Stromal cell of bone marrow (primary cell): Measurements from ENCODE around the gene TBX15.
"Not testable (repeated sequence)": the region's sequence is repeated elsewhere in the genome, so short reads cannot be mapped to it uniquely, and the experiment has no call there.

ENCODE experiments used
- DNase-seq: peaks from one replicate; pipeline ENCODE4 v3.0.0-alpha.2; 2012; ENCODE audit warnings: low read depth

TBX15 gene

DNA sequence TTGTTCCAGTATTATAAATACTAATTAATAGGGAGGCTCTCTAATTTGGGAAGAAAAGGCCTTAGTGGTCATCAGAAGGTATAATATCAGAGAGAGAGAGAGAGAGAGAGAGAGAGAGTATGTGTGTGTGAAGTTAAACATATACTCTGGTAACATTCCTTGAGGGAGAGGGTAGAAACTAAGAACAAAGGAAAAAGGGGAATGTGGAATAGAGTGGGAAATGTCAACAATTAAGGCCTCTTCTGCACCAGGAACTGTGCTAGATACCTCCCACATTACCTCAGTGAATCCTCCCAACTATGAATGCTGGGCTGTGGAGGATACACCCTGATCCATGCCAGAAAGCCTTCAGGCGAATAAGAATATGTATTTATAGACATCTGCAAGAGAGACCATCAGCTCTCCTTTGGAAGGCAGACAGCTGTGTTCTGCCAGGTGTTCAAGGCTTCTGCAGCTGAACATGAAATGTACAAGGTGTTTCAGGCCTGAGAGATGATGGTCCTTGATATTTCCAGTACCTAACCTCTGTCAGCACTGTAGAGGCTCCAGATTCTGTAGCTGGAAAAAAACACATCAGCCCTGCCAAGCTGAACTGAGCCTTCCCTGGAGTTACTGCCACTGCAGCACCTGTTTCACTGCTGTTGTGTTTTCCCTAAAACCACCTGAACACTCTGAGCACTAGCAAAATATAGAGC lies 29.1 kb downstream of the TBX15 start:
- no peak for DNase-seq

DNA sequence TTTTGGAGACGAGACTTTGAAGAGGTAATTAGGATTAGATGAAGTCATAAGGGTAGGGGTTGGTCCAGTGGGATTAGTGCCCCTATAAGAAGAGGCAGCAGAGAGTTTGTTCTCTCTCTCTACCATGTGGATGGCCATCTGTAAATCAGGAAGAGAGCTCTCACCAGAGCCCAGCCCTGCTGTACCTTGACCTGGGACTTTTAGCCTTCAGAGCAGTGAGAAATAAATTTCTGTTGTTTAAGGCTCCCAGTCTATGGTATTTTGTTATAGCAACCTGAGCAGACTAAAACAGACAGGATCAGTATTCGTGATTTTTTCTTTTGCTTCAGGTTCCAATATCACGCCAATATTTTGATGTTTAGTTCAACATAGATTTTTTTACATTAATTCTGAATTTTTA lies 30.0 kb downstream of the TBX15 start:
- no peak for DNase-seq

DNA sequence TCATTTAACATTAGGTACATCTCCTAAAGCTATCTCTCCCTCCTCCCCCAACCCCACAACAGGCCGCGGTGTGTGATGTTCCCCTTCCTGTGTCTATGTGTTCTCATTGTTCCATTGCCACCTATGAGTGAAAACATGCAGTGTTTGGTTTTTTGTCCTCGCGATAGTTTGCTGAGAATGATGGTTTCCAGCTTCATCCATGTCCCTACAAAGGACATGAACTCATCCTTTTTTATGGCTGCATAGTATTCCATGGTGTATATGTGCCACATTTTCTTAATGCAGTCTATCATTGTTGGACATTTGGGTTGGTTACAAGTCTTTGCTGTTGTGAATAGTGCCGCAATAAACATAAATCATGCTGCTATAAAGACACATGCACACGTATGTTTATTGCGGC lies 30.6 kb downstream of the TBX15 start:
- DNase-seq: not testable (repeated sequence)

DNA sequence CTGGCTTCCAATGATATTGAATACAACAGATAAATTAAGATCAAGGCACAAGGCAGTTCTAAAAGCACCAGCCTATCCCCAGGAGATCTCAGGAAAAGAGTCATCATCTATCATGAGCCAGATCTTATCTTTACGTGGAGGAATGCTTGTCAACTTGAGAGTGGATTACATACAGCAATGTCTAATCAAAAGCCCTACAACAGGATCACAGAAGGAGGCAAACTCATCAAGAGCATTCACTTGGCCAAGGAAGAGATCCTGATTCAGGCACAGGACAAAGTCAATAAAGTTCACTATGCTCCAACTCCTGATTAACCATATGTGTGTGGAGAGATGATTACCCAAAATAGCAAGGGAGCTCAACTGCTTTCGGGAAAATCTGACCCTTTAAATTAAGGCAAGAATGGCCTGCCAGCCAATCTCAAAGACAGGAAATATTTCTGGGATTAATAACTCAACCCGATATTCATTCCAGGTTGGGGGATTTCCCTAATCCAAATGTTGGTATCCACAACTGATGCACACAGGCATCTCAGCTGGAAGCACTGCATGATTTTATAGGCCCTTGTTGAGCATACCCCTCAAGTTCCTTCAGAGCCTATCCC lies 33.7 kb downstream of the TBX15 start:
- no peak for DNase-seq

DNA sequence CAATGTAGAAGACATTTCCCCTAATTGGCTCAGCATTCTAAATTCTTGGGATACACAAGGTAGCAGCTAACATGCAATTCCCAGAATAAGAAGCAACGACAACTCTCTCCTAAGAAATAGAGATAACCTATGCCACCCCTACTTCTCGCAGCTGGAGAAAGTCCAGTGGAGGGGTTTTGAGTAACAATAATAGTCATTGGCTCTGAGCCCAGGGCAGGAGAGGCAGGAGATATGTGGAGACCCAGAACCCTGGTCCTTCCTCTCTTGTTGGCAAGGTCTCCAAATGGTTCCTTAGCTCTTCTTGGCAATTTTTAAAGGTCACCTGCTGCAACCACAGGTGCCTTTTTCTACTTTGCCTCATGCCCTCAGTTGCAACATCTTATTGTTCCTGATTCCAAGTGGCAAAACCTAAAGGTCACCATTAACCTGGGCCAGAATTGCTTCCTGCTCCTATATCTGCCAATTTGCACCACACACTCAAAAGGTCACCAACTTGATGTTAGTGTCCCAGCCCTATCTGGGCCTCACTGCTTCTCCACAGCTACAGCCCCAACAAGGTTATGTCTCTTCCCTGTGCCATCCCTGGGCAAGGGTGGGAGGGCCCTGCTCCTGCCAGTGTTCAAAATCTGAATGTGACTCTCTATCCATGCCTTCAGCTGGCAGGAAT lies 36.7 kb downstream of the TBX15 start:
- no peak for DNase-seq

DNA sequence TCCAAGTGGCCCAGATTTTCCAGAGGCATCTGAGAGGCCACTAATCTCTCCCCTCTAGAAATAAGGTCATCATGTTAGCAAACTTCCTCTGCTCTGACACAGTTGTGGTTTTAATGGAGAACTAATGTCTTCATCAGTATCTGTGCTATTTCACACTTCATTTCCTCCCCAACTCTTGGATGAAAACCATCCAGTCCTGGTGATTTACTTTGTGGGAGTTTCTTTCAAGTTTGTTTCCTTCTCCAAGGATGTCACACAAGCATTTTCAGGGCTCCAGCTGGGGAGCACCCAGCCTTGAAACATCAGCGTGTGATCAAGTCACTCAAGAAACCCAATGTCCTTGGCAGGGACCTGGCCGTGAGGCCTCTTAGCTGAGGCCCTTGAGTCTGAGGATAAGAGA lies 38.8 kb downstream of the TBX15 start:
- peak; percentile 50 for DNase-seq

DNA sequence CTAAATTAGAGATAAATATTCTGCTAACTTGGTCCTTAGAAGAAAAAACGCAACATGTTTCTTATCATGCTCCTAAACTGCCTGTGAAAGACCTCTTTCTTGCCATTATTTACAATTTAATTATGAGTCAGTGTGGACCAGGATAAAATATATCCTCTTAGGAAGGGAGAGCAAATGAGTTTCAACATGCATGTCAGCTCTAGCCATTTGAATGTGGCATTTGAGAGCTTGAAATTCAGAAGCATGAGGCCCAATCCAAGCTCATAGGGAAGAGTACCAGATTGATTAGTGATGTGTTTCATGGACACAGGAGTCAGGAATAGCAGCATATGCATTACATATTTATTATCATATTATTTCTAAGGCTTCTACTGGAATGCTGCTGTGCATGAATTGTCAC lies 39.3 kb downstream of the TBX15 start:
- DNase-seq: no peak

DNA sequence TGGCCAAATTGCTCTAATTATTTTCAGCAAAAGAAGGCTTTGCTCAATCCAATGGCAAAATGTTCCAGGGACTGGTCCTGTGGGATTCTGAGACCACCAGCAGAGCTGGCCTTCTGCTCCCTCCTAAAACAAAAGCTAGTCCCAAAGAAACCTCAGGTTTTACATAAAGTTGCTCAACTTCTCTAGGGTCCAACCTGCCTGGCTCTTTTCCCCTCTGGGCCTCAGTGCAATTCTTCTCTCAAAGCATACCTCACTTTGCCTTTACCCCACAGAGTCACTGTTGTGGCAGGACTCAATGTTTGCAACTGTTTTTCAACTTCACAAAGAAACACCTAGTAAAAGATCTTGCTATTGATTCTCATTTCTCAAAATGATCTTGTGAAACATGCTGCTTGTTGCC lies 39.8 kb downstream of the TBX15 start:
- no peak for DNase-seq

DNA sequence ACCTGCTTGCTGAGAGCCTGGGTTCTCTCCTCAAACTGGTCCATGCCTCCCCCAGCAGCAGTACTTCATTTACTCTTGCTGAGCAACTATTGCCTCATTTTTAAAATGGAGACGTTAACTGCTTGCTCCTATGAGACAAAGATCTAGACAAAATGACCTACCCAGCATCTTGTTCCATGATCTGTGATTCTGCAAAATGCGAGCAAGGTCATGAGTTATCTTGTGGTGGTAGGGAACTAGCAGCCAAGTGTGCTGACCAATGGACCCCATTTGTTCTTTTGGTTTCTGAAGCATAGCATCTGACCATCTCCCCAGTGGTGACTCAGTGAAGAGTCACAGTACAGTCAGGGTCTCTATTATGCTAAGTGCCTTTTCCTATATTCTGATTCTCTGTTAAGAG lies 40.4 kb downstream of the TBX15 start:
- DNase-seq: peak; percentile 80

DNA sequence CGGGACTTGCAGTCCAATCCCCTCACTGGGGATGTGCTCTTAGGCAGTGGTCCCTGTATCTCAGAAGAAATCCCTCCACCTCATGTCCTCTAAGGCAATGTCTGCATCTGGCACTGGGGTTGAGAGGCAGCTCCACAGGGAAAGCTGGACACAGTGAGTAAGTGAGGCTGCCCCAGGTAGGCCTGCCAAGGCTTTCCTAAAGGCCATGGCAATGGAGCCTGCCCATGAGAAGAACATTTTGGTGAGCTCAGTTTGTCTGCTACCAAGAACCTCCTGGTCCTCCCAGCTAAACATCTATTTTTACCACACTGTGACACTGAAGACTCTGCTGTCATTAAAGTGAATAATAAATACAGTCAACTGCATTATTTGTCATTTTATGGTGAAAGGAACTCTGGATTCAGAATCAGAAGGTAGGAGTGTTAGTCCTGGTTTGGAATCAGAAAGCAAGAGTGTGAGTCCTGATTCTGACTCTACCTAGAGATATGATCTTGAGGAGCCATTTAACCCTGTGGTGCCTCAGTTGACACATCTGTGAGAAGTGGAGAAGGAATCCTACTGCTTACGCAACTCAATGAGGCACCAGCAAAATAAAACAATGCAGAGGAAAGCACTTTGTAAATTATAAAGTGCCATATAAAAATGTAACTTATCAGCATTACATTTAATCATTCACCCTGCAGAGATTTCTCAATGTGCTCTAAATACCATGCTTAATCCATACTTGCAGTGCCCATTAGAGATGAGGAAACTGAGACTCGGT lies 41.0 kb downstream of the TBX15 start:
- DNase-seq: no peak

DNA sequence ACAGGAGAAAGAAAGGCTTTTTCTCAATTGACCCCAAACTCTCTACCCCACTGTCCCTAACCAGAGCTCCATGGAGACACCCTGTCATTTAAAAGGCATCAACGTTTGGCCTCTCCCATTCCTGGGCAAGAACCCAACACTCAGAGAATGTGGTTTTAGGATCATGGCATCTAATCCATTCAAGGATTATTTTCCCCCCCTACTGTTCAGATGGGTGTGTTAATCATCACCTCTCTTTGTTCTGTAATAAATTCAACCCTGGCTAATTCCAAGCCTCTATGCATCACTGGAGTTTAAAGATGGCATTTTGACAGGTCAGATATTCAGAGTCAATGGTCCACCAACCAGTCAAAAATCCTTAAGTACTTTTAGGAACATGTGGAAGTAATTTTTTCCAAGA lies 42.7 kb downstream of the TBX15 start:
- DNase-seq: peak; percentile 51

DNA sequence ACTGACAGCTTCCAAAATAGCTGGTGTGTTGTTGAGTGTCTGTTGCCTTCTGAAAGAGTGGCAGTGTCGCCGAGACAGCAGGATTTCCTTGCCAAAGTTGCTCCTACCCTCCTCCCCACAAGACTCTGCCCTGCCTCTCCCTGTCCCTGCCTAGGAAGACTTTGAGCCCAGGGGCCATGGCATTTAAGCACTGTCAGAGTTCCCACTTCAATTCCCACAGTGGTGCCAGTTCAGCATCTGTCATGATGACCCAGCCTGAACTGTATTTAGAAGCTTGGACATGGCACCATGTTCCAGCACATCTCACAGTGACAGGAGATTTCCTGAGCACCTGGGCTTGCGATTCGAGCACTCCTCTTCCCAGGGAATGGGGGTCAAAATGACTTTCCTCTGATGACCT lies 43.6 kb downstream of the TBX15 start:
- no peak for DNase-seq

DNA sequence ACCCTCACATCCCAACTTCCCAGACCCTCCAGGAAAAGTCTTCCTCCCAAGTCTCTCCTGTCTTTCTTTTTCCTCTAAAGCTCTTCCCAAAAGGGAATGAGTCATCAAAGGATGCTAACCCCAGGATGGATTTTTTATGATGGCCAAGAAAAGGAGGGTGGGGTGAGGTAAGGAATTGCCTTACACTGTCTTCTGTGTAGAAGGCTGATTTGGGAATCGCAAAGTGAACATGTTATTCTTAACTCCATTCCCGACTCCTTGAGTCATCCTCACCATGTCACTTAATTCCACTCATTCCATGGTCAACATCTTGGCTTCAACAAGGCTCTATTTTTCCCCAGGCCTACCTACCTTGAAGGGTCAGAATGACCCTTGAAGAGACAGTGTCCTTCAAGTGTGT lies 44.0 kb downstream of the TBX15 start:
- no peak for DNase-seq

DNA sequence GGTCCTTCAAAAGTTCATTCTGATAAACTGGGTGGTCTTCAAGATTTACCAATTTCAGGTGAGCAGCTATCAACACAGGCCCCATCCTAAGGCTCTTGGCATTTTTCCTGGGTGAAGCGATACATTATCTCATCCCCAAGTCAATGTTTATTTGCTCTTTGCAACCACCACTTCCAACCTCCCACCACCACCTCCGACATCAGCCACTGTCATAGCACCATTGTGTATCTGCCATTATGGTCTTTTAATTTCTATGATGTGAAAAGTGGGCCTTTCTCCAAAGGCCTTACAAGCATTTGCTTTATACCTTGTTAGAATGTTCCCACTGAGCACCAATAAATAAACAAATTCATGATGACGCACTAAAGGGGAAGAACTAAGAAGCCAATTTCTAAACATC lies 47.2 kb downstream of the TBX15 start:
- no peak for DNase-seq

DNA sequence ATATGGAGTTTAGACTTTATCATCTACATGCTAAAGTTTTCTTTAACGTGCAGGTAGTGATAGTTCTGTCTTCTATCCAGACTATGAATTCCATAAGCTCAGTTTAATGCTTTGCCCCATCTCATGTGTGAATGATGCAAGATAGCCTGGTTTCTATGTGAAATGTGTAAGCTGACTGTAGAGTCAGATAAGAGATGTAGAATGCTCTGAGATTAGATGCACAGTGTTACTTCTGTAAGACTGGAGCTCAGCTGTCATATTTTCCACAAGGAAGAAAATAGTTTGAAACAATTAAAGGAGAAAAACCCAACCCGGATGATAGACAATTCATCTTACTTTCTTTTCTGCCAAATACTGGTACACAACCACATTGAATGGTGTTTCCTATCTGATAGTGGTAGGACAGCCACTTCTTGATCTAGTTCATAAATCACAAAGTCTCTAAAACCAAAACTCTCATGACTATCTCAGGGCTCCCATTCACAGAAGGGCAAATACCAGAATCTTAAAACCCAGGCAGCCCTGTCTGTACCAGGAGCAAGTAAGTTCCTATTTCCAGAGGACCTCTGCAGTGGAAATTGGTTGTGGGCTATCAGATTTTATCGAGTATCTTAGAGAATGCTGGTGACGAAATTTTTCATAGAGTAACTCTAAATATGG lies 50.6 kb downstream of the TBX15 start:
- DNase-seq: no peak

DNA sequence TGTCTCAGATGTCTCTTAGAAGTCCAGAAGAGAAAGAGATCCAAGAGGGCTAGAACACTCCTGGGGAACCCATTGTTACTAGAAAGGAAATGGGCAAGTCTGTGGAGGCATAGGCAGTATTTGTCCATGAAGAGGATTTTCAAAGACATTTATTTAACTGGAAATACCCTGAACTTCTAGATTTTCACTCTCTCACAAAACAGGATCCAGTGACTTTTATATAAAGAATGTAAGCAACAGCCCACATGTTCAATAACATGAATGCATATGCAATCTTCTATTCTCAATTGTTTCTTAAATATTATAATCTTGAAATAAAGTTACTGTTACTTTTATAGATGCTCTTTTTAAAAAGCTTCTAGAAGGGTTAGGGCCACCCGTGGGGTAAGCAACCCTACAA lies 53.4 kb downstream of the TBX15 start:
- DNase-seq: no peak

DNA sequence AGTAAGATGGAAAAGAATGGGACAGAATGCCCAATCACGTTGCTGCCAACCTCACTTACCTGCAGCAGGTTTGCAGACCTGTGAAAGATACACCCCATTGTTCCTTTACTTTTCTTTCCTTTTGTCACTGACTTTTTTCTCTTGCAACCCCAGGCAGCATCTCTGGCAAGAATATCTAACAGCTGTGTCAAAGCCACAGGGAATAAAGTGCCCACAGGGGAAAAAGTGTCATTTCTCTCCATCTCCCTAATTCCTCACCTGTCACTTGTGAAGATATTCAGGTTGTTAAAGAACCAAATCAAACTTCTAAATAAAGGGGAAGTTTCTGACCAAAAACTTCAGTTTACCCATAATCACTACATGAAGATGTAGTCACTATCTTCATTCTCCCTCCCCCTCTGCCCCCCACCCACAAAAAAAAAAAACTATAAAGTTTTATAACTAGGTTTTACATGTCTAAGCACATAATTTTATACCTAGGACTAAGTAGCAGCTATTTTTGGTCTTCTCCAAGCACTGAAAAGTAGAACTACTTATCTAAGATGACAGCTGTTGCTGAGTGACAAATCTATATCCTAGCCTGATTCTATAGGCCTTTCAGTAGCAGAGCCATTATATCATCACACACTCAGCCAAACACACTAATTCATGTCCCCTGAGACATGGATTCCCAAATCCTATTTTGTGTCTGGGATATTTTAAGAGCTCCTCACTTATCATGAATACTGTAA lies 54.9 kb downstream of the TBX15 start:
- no peak for DNase-seq

DNA sequence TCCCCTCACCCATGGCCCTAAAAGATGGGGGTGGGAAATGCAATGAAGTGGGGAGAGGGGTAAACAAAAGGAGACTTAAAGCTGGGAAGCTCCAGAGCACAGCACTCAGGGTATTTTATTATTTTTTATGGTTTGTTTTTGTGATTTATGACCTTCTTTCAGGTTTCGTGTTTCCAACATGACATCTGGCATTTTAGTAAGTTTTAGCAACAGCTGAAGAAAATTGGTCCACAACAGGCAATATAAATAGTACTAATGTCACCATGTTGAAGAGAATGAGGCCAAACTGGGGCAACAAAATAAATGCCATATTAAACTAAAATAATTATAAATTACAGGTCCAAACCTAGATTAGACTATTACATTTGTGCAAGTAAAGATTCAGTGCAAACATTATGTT lies 56.3 kb downstream of the TBX15 start:
- no peak for DNase-seq

DNA sequence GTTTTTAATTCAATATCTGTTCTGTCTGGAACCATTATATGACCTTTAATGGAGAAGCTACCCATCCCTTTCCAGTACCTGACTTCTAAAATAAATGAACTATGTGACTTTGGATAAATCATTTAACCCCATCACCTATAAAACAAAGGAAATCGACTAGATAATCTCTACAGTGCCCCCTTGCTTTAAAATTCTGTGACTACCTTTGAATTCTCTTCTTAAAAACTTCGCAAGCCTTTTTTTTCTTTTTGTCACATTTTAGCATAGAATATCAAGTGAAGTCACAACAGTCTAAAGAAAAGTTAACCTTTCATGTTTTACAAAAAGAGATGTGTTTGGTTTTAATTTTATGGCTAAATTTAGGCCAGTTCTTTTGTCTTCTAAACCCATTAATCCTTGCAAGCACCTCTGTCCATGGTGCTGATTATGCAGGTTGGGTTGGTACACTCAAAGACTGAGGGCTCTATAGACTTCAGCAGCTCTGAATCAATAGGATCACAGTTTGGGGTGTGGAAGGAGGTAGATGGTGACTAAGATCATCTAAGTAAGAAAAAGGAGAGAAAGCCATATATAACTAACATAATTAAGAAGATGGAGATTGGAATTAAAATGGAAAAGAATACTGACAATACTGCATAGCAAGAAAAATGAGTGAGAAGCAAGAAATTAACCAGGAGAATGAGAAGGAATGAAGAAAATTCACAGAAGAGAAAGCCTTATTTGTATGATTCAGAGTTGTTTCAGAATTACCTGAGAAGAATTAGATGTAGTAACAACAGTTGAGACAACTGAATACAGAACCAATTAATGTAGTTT lies 59.2 kb downstream of the TBX15 start:
- DNase-seq: peak; percentile 29

DNA sequence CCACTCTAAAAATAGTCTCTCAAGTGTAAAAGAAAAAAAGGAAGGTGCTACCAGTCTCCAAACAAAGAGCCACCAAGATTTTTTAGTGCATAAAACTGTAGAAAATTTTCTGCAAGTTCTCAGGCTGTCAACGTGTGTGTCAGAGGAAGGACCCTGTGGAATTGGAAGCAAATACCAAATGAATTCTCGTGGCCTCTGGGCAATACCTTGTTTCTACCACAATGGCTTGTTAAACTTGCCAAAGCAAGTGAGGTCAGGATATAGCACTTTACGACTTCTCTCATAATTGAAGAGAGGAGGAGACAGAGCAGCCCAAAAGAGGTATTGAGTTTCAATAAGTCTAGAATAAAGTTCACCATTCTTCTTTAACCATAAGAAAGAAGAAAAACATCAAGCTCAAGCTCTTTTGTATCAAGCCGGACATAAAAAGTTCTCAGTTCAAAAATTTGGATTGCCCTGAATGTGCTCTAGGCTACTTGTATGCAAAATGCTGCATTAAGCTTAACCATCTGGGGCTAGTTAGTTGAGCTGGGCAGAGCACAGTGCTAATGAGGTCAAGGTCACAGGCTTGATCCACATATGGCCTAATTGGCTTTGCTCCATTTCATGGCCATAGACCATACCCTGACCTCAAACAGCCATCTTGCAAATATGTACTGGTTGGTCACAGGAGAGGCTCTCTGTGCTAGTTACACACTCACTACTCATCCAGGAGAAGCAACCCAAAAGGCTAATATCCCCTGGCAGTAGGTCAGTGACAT lies 60.5 kb downstream of the TBX15 start:
- DNase-seq: no peak
